H1 (cell line): ENCODE measurements around the gene TRIM46. TPM values are rescaled to one million over a fixed set of nuclear protein-coding genes. Genes with fewer than 3 reads are reported as not detected.

Source experiments
- RAD21 ChIP-seq, 2 experiments: IDR thresholded peaks in 1 of 2; conservative IDR thresholded peaks in 1 of 2; 2 replicates each; pipeline ENCODE4 v1.6.1; 2011; ENCODE audit warnings: low read depth in 2 of 2, low read length in 2 of 2, improper control_type of control experiment in 1 of 2, inconsistent platforms in 1 of 2, mild to moderate bottlenecking in 1 of 2, moderate library complexity in 1 of 2
- TAF7 ChIP-seq: optimal IDR thresholded peaks from 2 replicates; pipeline ENCODE3; 2011; ENCODE audit warnings: low read depth, mild to moderate bottlenecking, inconsistent platforms, low read length, moderate library complexity, borderline replicate concordance
- YY1 ChIP-seq: IDR thresholded peaks from 2 replicates; pipeline ENCODE4 v1.6.1; 2011; ENCODE audit warnings: low read depth, mild to moderate bottlenecking, low read length
- polyA plus RNA-seq, 7 experiments: library from polyadenylated mRNA; depleted of rRNA in 3 of 7; stranded (reverse) in 5 of 7; unstranded in 2 of 7; fragments of >200 nt in 5 of 7; fragments of 200-250 nt in 2 of 7; gene quantifications; 1 replicate in 5 of 7; 2 replicates in 1 of 7; 4 replicates in 1 of 7; pipeline versions ENCODE4 v1.2.1 to v1.2.3, GENCODE V29; 2011 to 2013; ENCODE audit warnings: missing spikeins in 2 of 7, mixed read lengths in 2 of 7
- total RNA-seq: library from RNA; stranded (reverse); fragmentation: NEBNext Ultra II Directional; extraction: Animal tissue kit (Norgen Biotek cat#: 25700); gene quantifications from 2 replicates; pipeline ENCODE4 v1.2.1, GENCODE V29; 2021

Gene TRIM46
- total and polyA plus RNA-seq, 2 of the 8 experiments (the other 6 are each of a cell fraction or from before 2014, with no cell fraction given) = 15.5 to 21.6 TPM

GRCh38 chr1:155226188-155226909 is 52.7 kb downstream of the TRIM46 start (continued):
- TF ChIP-seq RAD21 (IDR thresholded peaks at IDR 0.05 in 1 of 2, conservative IDR thresholded peaks at IDR 0.05 in 1 of 2; ENCODE audit: low read depth in 2 of 2, low read length in 2 of 2) (peak; percentile 48 to 60), YY1 (peak; percentile 10; the same call in 1 of the 2 replicates), TAF7 (no peak)
